Large intestine (tissue), 3 donors: ENCODE measurements around the gene ECEL1. TPM values are rescaled to one million over a fixed set of nuclear protein-coding genes. Genes with fewer than 3 reads are reported as not detected.

Experiments
- DNase-seq, 2 donors: peaks; one replicate each; pipeline versions ENCODE4 v3.0.0 to v3.0.0-alpha.2; 2013
- H3K27ac ChIP-seq: one replicate; pipeline ENCODE4 v1.5.1; 2013; ENCODE audit warnings: low read length
- H3K27me3 ChIP-seq: 2 replicates; pipeline ENCODE4 v1.6.1; 2013; ENCODE audit warnings: low read length; ENCODE audit not compliant: control insufficient read depth, insufficient read depth
- H3K36me3 ChIP-seq: 2 replicates; pipeline ENCODE4 v1.6.1; 2013; ENCODE audit warnings: low read length; ENCODE audit not compliant: control insufficient read depth, insufficient read depth
- H3K4me1 ChIP-seq: one replicate; pipeline ENCODE4 v1.6.1; 2013; ENCODE audit warnings: low read length; ENCODE audit not compliant: control insufficient read depth, insufficient read depth
- H3K4me3 ChIP-seq: one replicate; pipeline ENCODE4 v1.5.1; 2013; ENCODE audit warnings: low read length
- H3K9me3 ChIP-seq: one replicate; pipeline ENCODE4 v1.6.1; 2013; ENCODE audit warnings: mild to moderate bottlenecking, low read depth, low read length, moderate library complexity; ENCODE audit not compliant: control insufficient read depth
- WGBS: methylation state at CpG from one replicate; pipeline ENCODE4 v1.1.5; 2013; ENCODE audit warnings: low lambda C conversion rate; ENCODE audit not compliant: insufficient coverage; 5-methylcytosine and 5-hydroxymethylcytosine counted together
- polyA plus RNA-seq: library from polyadenylated mRNA; unstranded; fragments of 120-200 nt; gene quantifications from one replicate; pipeline ENCODE4 v1.2.1, GENCODE V29; 2013

Gene ECEL1
- polyA plus RNA-seq, 1 donor: 1.1 TPM

- no CpG with 5 or more reads among the region's 13 CpGs for WGBS
Measured at GRCh38 chr2:232497348-232497747, 9.7 kb upstream of the ECEL1 start.

GRCh38 chr2:232496501-232497270 is 9.1 kb upstream of the ECEL1 start:
- DNase-seq: no peak
- Histone ChIP-seq H3K27ac (no peak overlapping the region), H3K4me1 (peaks cover 6% of the 10 kb centered on the region), H3K4me3 (no peak overlapping the region), H3K9me3 (no peaks in the 10 kb centered on the region), H3K27me3 (peaks cover 2% of the 10 kb centered on the region), H3K36me3 (no peaks in the 10 kb centered on the region)
- no CpG with 5 or more reads among the region's 20 CpGs for WGBS

More at GRCh38 chr2:232497348-232497747, 9.7 kb upstream of the ECEL1 start:
- Histone ChIP-seq H3K4me3 (no peak overlapping the region), H3K27me3 (peaks cover 7% of the 10 kb centered on the region), H3K36me3 (no peaks in the 10 kb centered on the region), H3K27ac (no peak overlapping the region), H3K9me3 (no peaks in the 10 kb centered on the region), H3K4me1 (peaks cover 8% of the 10 kb centered on the region)
- DNase-seq: no peak

DNA sequence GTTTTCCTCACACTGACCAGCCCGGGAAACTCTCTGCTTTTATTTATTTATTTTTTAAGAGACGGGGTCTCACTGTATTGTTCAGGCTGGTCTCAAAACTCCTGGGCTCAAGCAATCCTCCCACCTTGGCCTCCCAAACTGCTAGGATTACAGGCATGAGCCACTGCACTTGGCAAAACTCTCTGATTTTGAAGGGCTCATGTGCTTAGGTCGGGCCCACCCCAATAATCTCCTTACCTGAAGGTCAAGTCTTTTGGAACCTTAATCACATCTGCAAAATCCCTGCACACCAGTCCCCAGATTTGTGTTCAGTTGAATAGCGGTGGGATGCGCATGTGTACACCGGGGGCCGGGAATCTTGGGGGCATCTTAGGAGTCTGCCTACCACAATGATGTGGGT is 7.7 kb upstream of the ECEL1 start:
- H3K27ac ChIP-seq: no peak overlapping the region
- WGBS: no CpG with 5 or more reads among the region's 7 CpGs
- H3K4me1 ChIP-seq: no peaks in the 10 kb centered on the region
- no peaks in the 10 kb centered on the region for H3K27me3 ChIP-seq
- H3K36me3 ChIP-seq: no peaks in the 10 kb centered on the region
- DNase-seq: no peak
- H3K4me3 ChIP-seq: no peak overlapping the region
- H3K9me3 ChIP-seq: no peaks in the 10 kb centered on the region

DNA sequence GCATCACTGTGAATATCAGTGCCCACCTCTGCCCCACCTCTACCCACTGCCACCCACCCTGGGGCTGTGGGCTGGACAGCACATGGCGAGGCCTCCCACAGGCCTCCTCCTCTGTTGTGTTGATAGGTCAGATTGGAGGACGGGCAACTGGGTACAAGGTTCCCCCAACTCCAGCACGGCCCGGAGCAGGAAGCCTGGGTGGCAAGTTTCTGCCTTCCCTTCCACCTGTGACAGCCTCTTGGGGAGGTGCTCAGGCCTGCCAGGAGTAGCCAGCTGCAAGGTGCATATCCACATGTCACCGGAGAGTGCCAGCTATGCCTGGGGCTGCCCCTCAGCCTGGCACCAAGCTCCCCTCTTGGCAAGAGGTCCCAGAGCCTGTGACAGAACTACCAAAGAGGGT is 6.9 kb upstream of the ECEL1 start:
- DNase-seq: no peak
- no CpG with 5 or more reads among the region's 5 CpGs for WGBS
- Histone ChIP-seq H3K36me3 (no peaks in the 10 kb centered on the region), H3K27ac (no peak overlapping the region), H3K9me3 (no peaks in the 10 kb centered on the region), H3K4me3 (no peak overlapping the region), H3K4me1 (no peaks in the 10 kb centered on the region), H3K27me3 (peaks cover 5% of the 10 kb centered on the region)

DNA sequence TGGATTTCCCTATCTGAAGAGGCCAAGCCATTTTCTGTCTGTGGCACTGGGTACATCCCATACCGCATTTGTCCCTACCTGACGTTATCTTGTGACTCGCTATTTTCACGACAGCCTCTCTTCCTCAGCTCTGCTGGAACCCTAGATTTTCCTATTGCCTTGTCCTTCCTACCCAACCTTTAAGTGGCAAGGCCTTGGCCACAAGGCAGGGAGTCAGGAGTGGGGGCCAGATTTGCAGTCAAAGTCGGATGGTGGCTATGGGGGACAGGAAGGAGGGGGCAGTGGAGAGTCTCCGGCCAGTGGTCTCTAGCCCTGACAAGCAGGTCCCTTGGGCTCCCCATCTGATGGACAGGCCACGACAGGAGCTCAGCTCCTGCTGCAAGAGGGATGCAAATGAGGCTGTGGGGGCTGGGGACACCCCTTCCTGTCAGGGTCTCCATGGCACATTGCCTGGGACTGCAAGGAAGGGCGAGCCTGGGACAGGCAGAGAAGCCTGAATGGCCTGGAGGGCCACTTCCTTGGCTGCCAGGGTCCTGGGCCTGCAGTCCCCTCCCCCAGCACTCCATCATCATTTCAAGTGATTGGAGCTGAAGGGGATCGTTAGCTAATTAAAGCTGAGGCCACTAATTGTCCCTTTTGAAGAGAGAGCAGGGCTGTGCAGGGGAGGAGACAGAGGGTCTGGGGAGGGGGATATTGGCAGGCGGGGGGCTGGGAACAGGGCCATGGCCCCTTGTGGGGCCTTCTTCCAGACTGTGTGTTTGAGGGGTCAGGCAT is 6.3 kb upstream of the ECEL1 start:
- Histone ChIP-seq H3K27ac (no peak overlapping the region), H3K27me3 (peaks cover 11% of the 10 kb centered on the region), H3K36me3 (no peaks in the 10 kb centered on the region), H3K9me3 (no peaks in the 10 kb centered on the region), H3K4me1 (no peaks in the 10 kb centered on the region), H3K4me3 (no peak overlapping the region)
- no peak for DNase-seq
- 60% methylated on average over 2 of the region's 10 CpGs for WGBS

DNA sequence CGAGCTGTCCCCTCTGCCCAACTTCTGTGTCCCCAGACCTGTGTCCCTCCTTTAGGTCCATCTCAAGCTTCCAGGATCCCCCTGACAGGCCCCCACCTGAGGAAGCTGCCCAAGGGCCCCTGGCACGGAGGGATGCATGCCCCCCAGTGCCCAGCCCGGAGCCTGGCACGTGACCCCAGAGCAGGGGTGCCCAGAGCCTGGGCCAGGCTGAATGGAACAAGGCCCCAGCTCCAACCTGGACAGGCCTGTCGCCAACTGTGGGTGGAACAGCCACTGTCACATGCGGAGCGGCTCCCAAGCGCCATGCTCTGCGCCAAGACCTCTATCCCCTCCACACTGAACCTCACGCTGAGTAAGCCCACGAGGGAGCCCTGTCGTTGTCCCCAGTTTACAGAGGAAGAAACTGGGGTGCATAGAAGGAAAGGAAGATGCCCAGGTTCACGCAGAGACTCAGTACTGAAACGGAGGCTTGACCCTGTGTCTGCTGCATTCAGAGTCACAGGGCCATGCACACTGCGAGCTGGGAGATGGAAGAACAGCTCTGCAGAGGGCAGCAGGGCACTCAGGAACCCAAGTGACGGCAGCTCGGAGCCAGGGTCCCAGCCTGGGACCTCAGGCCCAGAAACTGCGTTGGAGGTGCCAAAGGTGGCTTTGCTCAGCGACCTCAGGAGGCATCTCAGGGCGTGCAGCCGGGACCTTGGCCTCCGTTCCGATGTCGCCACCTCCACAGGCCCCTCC is 5.5 kb upstream of the ECEL1 start:
- Histone ChIP-seq H3K4me3 (no peak overlapping the region), H3K27me3 (peaks cover 18% of the 10 kb centered on the region), H3K27ac (no peak overlapping the region), H3K9me3 (no peaks in the 10 kb centered on the region), H3K36me3 (no peaks in the 10 kb centered on the region), H3K4me1 (no peaks in the 10 kb centered on the region)
- no peak for DNase-seq
- WGBS: no CpG with 5 or more reads among the region's 24 CpGs

GRCh38 chr2:232492236-232492848 is 4.7 kb upstream of the ECEL1 start:
- WGBS: no CpG with 5 or more reads among the region's 8 CpGs
- no peaks in the 10 kb centered on the region for H3K9me3 ChIP-seq
- H3K36me3 ChIP-seq: no peaks in the 10 kb centered on the region
- peaks cover 22% of the 10 kb centered on the region for H3K27me3 ChIP-seq
- no peak overlapping the region for H3K4me3 ChIP-seq
- DNase-seq: no peak
- H3K27ac ChIP-seq: no peak overlapping the region
- H3K4me1 ChIP-seq: no peaks in the 10 kb centered on the region

DNA sequence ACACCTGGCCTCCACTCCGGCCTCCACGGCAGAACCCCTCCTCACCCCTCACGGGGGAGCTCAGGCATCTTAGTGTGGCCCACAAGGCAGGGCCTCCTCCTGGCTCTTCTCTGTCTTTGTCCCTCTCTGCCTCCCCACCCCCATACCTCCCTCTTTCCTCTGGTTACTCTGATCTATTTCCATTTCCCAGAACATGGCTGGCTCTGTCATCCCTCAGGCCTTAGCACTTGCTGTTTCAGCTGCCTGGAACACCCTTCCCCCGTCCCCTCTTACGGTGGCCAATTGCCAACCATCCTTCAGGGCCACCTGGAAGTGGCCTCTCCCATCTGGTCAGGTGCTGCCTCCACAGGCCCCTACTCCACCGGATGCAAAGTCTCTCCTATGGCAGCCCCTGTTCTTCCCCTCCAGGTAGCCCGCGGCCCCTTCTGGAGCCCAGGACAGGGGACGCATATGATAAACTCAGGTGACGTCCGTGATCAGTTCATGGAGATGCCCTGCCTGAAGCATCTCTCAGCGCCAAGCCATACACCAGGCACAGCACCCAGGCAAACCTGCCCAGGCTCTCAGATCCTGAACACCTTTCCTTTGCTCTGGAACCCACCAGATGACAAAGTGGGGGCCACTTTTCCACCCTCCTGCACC is 3.6 kb upstream of the ECEL1 start:
- no CpG with 5 or more reads among the region's 12 CpGs for WGBS
- Histone ChIP-seq H3K9me3 (peaks cover 3% of the 10 kb centered on the region), H3K36me3 (no peaks in the 10 kb centered on the region), H3K4me1 (peaks cover 6% of the 10 kb centered on the region), H3K27ac (no peak overlapping the region), H3K4me3 (no peak overlapping the region), H3K27me3 (peaks cover 32% of the 10 kb centered on the region)
- no peak for DNase-seq

GRCh38 chr2:232490221-232491138 is 2.8 kb upstream of the ECEL1 start:
- no peaks in the 10 kb centered on the region for H3K36me3 ChIP-seq
- peaks cover 7% of the 10 kb centered on the region for H3K4me1 ChIP-seq
- no peak overlapping the region for H3K27ac ChIP-seq
- 76% methylated on average over 5 of the region's 30 CpGs for WGBS
- H3K9me3 ChIP-seq: peaks cover 3% of the 10 kb centered on the region
- H3K4me3 ChIP-seq: no peak overlapping the region
- no peak for DNase-seq
- peaks cover 39% of the 10 kb centered on the region for H3K27me3 ChIP-seq
